Panc1 (cell line): ENCODE results near the gene GRIN2A.

Experiments used
- CTCF ChIP-seq: fragments of 450-650 bp; IDR thresholded peaks from 2 replicates; pipeline ENCODE4 v1.5.1; 2017; ENCODE audit warnings: mild to moderate bottlenecking
- POLR2AphosphoS5 ChIP-seq: IDR thresholded peaks from 2 replicates; pipeline ENCODE4 v1.6.1; 2012; ENCODE audit warnings: mild to moderate bottlenecking, low read depth, low read length, moderate library complexity
- REST ChIP-seq, 2 experiments: IDR thresholded peaks; 2 replicates each; pipeline ENCODE4 v1.6.1; 2011 to 2012; ENCODE audit warnings: low read depth in 2 of 2, control low read depth in 1 of 2, low read length in 1 of 2, mild to moderate bottlenecking in 1 of 2, moderate library complexity in 1 of 2; ENCODE audit not compliant: insufficient read depth in 1 of 2
- SIN3A ChIP-seq: IDR thresholded peaks from 2 replicates; pipeline ENCODE4 v1.6.1; 2012; ENCODE audit warnings: low read depth, mild to moderate bottlenecking, low read length, moderate library complexity, borderline replicate concordance; ENCODE audit not compliant: insufficient read depth

GRCh38 chr16:9837481-9837880 is 344.7 kb downstream of the GRIN2A start:
- TF ChIP-seq POLR2AphosphoS5 (no peak), CTCF (no peak), SIN3A (no peak), REST (IDR thresholded peaks at IDR 0.05; ENCODE audit: insufficient read depth in 1 of 2, low read depth in 2 of 2, low read length in 1 of 2) (no peak)
